ENCODE measurements around the gene PPP1R12B.

DNA sequence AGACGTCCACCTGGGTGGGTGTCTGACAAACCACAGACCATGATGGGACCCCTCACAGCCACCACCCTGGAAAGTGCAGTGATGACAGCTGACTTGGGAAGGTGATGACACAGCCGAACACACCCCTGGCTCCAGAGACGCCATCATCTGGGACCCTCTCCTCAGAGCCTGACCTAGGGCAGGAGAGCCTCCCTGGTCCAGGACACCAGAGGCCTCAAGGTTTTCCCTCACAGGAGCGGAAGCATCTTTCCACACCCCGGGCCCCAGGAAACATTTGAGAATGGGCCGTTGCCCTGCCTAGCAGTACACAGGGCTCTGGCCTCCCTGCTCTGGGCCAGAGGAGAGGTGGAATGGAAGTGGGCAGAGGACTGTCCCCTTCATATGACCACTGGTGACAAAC, 282.0 kb downstream of the PPP1R12B start:
- TF ChIP-seq ZNF704 (tag by site-specific recombination; IDR thresholded peaks at IDR 0.05) (no peak), ZNF138 (tag by site-specific recombination; IDR thresholded peaks at IDR 0.05; ENCODE audit: borderline replicate concordance) (no peak), ZBTB20 (tag by site-specific recombination; IDR thresholded peaks at IDR 0.05) (no peak), REST (tag by site-specific recombination; IDR thresholded peaks at IDR 0.05) (no peak), ZNF311 (tag by site-specific recombination; IDR thresholded peaks at IDR 0.05; ENCODE audit: borderline replicate concordance) (no peak), ZNF600 (tag by site-specific recombination; IDR thresholded peaks at IDR 0.05) (no peak), ZNF830 (tag by site-specific recombination; IDR thresholded peaks at IDR 0.05; ENCODE audit: low read depth) (no peak), ZNF76 (tag by site-specific recombination; IDR thresholded peaks at IDR 0.05; ENCODE audit: borderline replicate concordance, low read depth) (no peak), ZNF37A (tag by site-specific recombination; IDR thresholded peaks at IDR 0.05) (no peak), ZNF19 (tag by site-specific recombination; IDR thresholded peaks at IDR 0.05; ENCODE audit: low read depth) (no peak)
- TF ChIP-seq, protein P1, sequence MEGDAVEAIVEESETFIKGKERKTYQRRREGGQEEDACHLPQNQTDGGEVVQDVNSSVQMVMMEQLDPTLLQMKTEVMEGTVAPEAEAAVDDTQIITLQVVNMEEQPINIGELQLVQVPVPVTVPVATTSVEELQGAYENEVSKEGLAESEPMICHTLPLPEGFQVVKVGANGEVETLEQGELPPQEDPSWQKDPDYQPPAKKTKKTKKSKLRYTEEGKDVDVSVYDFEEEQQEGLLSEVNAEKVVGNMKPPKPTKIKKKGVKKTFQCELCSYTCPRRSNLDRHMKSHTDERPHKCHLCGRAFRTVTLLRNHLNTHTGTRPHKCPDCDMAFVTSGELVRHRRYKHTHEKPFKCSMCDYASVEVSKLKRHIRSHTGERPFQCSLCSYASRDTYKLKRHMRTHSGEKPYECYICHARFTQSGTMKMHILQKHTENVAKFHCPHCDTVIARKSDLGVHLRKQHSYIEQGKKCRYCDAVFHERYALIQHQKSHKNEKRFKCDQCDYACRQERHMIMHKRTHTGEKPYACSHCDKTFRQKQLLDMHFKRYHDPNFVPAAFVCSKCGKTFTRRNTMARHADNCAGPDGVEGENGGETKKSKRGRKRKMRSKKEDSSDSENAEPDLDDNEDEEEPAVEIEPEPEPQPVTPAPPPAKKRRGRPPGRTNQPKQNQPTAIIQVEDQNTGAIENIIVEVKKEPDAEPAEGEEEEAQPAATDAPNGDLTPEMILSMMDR (tag by site-specific recombination; IDR thresholded peaks at IDR 0.05), result no peak
